HEK293 (cell line): ENCODE data around the gene CCDC71L.

ENCODE experiments used
- ZNF473 ChIP-seq: fragments of 450-650 bp; formaldehyde crosslinking; IDR thresholded peaks from 2 replicates; pipeline ENCODE4 v1.5.1; 2017; ENCODE audit warnings: missing biosample characterization, missing genetic modification characterization
- TF ChIP-seq, protein P1 (sequence below): fragments of 450-650 bp; formaldehyde crosslinking; IDR thresholded peaks from 2 replicates; pipeline ENCODE4 v1.5.1; 2016; ENCODE audit warnings: missing biosample characterization, missing genetic modification characterization

- TF ChIP-seq, protein P1, sequence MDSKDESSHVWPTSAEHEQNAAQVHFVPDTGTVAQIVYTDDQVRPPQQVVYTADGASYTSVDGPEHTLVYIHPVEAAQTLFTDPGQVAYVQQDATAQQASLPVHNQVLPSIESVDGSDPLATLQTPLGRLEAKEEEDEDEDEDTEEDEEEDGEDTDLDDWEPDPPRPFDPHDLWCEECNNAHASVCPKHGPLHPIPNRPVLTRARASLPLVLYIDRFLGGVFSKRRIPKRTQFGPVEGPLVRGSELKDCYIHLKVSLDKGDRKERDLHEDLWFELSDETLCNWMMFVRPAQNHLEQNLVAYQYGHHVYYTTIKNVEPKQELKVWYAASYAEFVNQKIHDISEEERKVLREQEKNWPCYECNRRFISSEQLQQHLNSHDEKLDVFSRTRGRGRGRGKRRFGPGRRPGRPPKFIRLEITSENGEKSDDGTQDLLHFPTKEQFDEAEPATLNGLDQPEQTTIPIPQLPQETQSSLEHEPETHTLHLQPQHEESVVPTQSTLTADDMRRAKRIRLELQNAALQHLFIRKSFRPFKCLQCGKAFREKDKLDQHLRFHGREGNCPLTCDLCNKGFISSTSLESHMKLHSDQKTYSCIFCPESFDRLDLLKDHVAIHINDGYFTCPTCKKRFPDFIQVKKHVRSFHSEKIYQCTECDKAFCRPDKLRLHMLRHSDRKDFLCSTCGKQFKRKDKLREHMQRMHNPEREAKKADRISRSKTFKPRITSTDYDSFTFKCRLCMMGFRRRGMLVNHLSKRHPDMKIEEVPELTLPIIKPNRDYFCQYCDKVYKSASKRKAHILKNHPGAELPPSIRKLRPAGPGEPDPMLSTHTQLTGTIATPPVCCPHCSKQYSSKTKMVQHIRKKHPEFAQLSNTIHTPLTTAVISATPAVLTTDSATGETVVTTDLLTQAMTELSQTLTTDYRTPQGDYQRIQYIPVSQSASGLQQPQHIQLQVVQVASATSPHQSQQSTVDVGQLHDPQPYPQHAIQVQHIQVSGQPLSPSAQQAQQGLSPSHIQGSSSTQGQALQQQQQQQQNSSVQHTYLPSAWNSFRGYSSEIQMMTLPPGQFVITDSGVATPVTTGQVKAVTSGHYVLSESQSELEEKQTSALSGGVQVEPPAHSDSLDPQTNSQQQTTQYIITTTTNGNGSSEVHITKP (tag by site-specific recombination) = no peak
- TF ChIP-seq ZNF473 (tag by site-specific recombination) = no peak
Measured at GRCh38 chr7:106644999-106645398, 16.0 kb downstream of the CCDC71L start.
